GM23338 (cell line): ENCODE measurements around the gene INSRR. TPM values are rescaled to one million over a fixed set of nuclear protein-coding genes. Genes with fewer than 3 reads are reported as not detected.

Experiments
- ATAC-seq: fragments of 200-7000 bp; cut with Tn5 transposase; 3 replicates; pipeline ENCODE4 v1.9.1; 2020
- DNase-seq: peaks from one replicate; pipeline ENCODE4 v3.0.0-alpha.2; 2015; ENCODE audit warnings: low spot score
- H2AFZ ChIP-seq: fragments of 200-600 bp; sonication (generic); 2 replicates; pipeline ENCODE4 v1.8.0; 2016; ENCODE audit warnings: antibody characterized with exemption, mild to moderate bottlenecking, moderate library complexity
- H3F3A ChIP-seq: fragments of 200-600 bp; sonication (generic); replicated peaks from 2 replicates; pipeline ENCODE4 v1.8.0; 2017; ENCODE audit warnings: antibody characterized with exemption, mixed run types, low read depth
- H3K27ac ChIP-seq: fragments of 200-600 bp; sonication (generic); 2 replicates; pipeline ENCODE4 v1.6.1; 2016; ENCODE audit warnings: low read depth
- H3K27me3 ChIP-seq: fragments of 200-600 bp; sonication (generic); 2 replicates; pipeline ENCODE4 v1.8.0; 2016; ENCODE audit warnings: mild to moderate bottlenecking, mixed run types, moderate library complexity; ENCODE audit not compliant: insufficient read depth
- H3K36me3 ChIP-seq: fragments of 200-600 bp; sonication (generic); 2 replicates; pipeline ENCODE4 v1.8.0; 2016; ENCODE audit warnings: mild to moderate bottlenecking; ENCODE audit not compliant: insufficient read depth
- H3K4me1 ChIP-seq: fragments of 200-600 bp; sonication (generic); 2 replicates; pipeline ENCODE4 v1.8.0; 2016; ENCODE audit warnings: mild to moderate bottlenecking, moderate library complexity; ENCODE audit not compliant: insufficient read depth
- H3K4me2 ChIP-seq: fragments of 200-600 bp; sonication (generic); 2 replicates; pipeline ENCODE4 v1.7.1; 2017; ENCODE audit warnings: mixed run types
- H3K4me3 ChIP-seq: fragments of 200-600 bp; sonication (generic); 2 replicates; pipeline ENCODE4 v1.6.1; 2016; ENCODE audit warnings: mixed run types
- H3K79me2 ChIP-seq: fragments of 200-600 bp; sonication (generic); replicated peaks from 2 replicates; pipeline ENCODE4 v1.8.0; 2017; ENCODE audit warnings: mild to moderate bottlenecking; ENCODE audit not compliant: insufficient read depth
- H3K9me2 ChIP-seq: fragments of 200-600 bp; sonication (generic); 2 replicates; pipeline ENCODE4 v1.8.0; 2017; ENCODE audit not compliant: insufficient read depth
- H4K20me1 ChIP-seq: fragments of 200-600 bp; sonication (generic); replicated peaks from 2 replicates; pipeline ENCODE4 v1.8.0; 2017; ENCODE audit warnings: mild to moderate bottlenecking; ENCODE audit not compliant: insufficient read depth
- H3K27ac Mint-ChIP-seq: 2 replicates; pipeline ENCODE4 v1.8.0; 2020; ENCODE audit warnings: inconsistent platforms, mild to moderate bottlenecking, moderate library complexity, mixed read lengths
- H3K27me3 Mint-ChIP-seq: 3 replicates; pipeline ENCODE4 v1.8.0; 2022; ENCODE audit warnings: low read depth, mild to moderate bottlenecking, moderate library complexity, mixed read lengths, inconsistent platforms; ENCODE audit not compliant: insufficient read depth, poor library complexity
- H3K36me3 Mint-ChIP-seq: 3 replicates; pipeline ENCODE4 v1.8.0; 2021; ENCODE audit warnings: low read depth, mild to moderate bottlenecking, inconsistent platforms, moderate library complexity, mixed read lengths
- H3K4me1 Mint-ChIP-seq: 3 replicates; pipeline ENCODE4 v1.8.0; 2020; ENCODE audit warnings: mild to moderate bottlenecking, inconsistent platforms, mixed read lengths
- H3K4me3 Mint-ChIP-seq: 3 replicates; pipeline ENCODE4 v1.8.0; 2021; ENCODE audit warnings: moderate library complexity, mild to moderate bottlenecking, inconsistent platforms, mixed read lengths
- H3K9me3 Mint-ChIP-seq: 3 replicates; pipeline ENCODE4 v1.8.0; 2020; ENCODE audit warnings: moderate library complexity, mild to moderate bottlenecking, inconsistent platforms, mixed read lengths
- EZH2 ChIP-seq: fragments of 200-600 bp; sonication (generic); IDR thresholded peaks from one replicate; pipeline ENCODE4 v1.8.0; 2017; ENCODE audit warnings: antibody characterized with exemption, mild to moderate bottlenecking, low read depth; ENCODE audit not compliant: unreplicated experiment
- EZH2phosphoT487 ChIP-seq: fragments of 200-600 bp; sonication (generic); IDR thresholded peaks from one replicate; pipeline ENCODE4 v1.8.1; 2018; ENCODE audit warnings: antibody characterized with exemption; ENCODE audit not compliant: unreplicated experiment
- JUNB ChIP-seq: IDR thresholded peaks from one replicate; pipeline ENCODE4 v1.6.1; 2016; ENCODE audit warnings: antibody characterized with exemption; ENCODE audit not compliant: unreplicated experiment
- NANOG ChIP-seq: IDR thresholded peaks from 2 replicates; pipeline ENCODE4 v1.6.1; 2016; ENCODE audit warnings: antibody characterized with exemption, borderline replicate concordance
- POLR2AphosphoS5 ChIP-seq: IDR thresholded peaks from 2 replicates; pipeline ENCODE4 v1.6.1; 2016; ENCODE audit warnings: antibody characterized with exemption, low read depth
- ZNF114 ChIP-seq: fragments of 250-450 bp; sonication (Bioruptor Pico); IDR thresholded peaks from 2 replicates; pipeline ENCODE4 v1.5.0; 2020; ENCODE audit warnings: mild to moderate bottlenecking, moderate library complexity
- polyA plus RNA-seq: library from polyadenylated mRNA; unstranded; fragments of >200 nt; fragmentation: Nextera tagmentation; extraction: Ambion mirVana; gene quantifications from 2 replicates; pipeline ENCODE4 v1.2.1, GENCODE V29; 2016
- total RNA-seq: library from RNA; depleted of rRNA; stranded (reverse); fragments of >200 nt; shearing (Covaris generic); gene quantifications from 2 replicates; pipeline ENCODE4 v1.2.3, GENCODE V29; 2014
- TF ChIP-seq, protein P1 (sequence below), 2 experiments: fragments of 200-600 bp in 1 of 2; sonication (generic) in 1 of 2; conservative IDR thresholded peaks; 2 replicates each; pipeline versions ENCODE4 v1.5.1 to v1.6.1; 2016 to 2017; ENCODE audit warnings: antibody characterized with exemption in 2 of 2, low read depth in 2 of 2, mild to moderate bottlenecking in 2 of 2, moderate library complexity in 1 of 2
- TF ChIP-seq, protein P2 (sequence below): fragments of 250-450 bp; sonication (Bioruptor Pico); IDR thresholded peaks from 2 replicates; pipeline ENCODE4 v1.5.0; 2020; ENCODE audit warnings: mild to moderate bottlenecking, moderate library complexity

INSRR gene
- total and polyA plus RNA-seq, 2 experiments from 2014 or later: not detected

DNA sequence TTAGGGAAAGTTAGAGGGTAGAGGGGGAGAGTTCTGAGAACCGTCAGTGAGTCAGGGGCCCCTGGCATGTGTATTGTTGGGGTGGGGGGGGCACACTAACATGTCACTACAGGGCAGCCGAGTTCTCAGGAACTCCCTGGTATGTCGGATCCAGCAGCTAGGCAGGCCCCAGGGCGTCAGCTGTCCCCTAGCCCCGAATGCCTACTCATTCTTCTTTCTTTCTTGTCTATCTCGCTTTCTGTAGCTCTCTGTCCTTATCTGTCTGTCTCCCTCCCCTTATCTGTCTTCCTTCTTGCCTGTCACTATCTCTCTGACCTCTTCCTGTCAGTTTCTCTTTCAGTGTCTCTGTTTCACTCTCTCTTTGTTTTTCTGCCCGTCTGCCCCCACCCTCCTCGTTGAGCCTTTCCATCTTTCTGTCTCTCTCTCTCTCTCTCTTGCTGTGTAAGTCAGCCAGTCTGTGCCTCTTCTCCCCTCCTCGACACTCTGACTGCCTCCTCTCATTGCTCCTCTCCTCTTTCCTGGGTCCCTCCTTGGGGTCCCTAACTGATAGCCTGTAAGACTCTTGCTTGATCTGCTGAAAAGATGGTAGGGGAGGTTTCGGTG lies 4.2 kb upstream of the INSRR start (continued):
- TF ChIP-seq, protein P1, sequence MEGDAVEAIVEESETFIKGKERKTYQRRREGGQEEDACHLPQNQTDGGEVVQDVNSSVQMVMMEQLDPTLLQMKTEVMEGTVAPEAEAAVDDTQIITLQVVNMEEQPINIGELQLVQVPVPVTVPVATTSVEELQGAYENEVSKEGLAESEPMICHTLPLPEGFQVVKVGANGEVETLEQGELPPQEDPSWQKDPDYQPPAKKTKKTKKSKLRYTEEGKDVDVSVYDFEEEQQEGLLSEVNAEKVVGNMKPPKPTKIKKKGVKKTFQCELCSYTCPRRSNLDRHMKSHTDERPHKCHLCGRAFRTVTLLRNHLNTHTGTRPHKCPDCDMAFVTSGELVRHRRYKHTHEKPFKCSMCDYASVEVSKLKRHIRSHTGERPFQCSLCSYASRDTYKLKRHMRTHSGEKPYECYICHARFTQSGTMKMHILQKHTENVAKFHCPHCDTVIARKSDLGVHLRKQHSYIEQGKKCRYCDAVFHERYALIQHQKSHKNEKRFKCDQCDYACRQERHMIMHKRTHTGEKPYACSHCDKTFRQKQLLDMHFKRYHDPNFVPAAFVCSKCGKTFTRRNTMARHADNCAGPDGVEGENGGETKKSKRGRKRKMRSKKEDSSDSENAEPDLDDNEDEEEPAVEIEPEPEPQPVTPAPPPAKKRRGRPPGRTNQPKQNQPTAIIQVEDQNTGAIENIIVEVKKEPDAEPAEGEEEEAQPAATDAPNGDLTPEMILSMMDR (conservative IDR thresholded peaks at IDR 0.05; ENCODE audit: low read depth in 2 of 2): no peak
- TF ChIP-seq ZNF114 (CRISPR knock-in tag): no peak
- TF ChIP-seq EZH2: no peak
- no peak for TF ChIP-seq POLR2AphosphoS5

GRCh38 chr1:156862584-156862983 lies 3.7 kb upstream of the INSRR start:
- H3K27ac Mint-ChIP-seq: no peak overlapping the region
- H3K27me3 Mint-ChIP-seq: peaks cover 69% of the 10 kb centered on the region
- peaks cover 3% of the 10 kb centered on the region; the same call in 1 of the 3 replicates for H3K9me3 Mint-ChIP-seq

GRCh38 chr1:156860628-156861423 lies 1.9 kb upstream of the INSRR start, which contains the start of gene NTRK1:
Gene NTRK1 (plus strand): TSS chr1:156860865. CDS start chr1:156860935, 70 bp downstream.
- DNase-seq: peak; percentile 77

More at GRCh38 chr1:156862584-156862983, 3.7 kb upstream of the INSRR start:
- Histone ChIP-seq H2AFZ (no peak overlapping the region), H4K20me1 (peaks cover 5% of the 10 kb centered on the region; the same call in 1 of the 2 replicates), H3K36me3 (no peaks in the 10 kb centered on the region), H3K79me2 (no peaks in the 10 kb centered on the region), H3K4me3 (no peak overlapping the region), H3K4me1 (peaks cover 21% of the 10 kb centered on the region; the same call in 1 of the 2 replicates), H3K4me2 (no peak overlapping the region), H3F3A (0 out of 2 replicates have a peak, but pooled peaks cover 3% of the 10 kb centered on the region), H3K27me3 (peaks cover 84% of the 10 kb centered on the region), H3K9me2 (no peaks in the 10 kb centered on the region), H3K27ac (no peak overlapping the region)
- Mint-ChIP-seq H3K4me3 (no peak overlapping the region), H3K36me3 (no peaks in the 10 kb centered on the region), H3K4me1 (peaks cover 35% of the 10 kb centered on the region)
- TF ChIP-seq EZH2phosphoT487 (no peak), NANOG (no peak), JUNB (no peak)
- DNase-seq: no peak
- no peak for ATAC-seq

More at GRCh38 chr1:156860628-156861423, 1.9 kb upstream of the INSRR start, which contains the start of gene NTRK1:
- H3K4me1 Mint-ChIP-seq: peaks cover 32% of the 10 kb centered on the region
- Histone ChIP-seq H3K27me3 (peaks cover 100% of the 10 kb centered on the region), H3K4me2 (peak within 1 kb of the TSS; percentile 93), H3K27ac (no peak within 1 kb of the TSS), H2AFZ (peak within 1 kb of the TSS; percentile 90), H4K20me1 (peaks cover 5% of the 10 kb centered on the region; the same call in 1 of the 2 replicates), H3K9me2 (no peaks in the 10 kb centered on the region), H3K4me3 (peak within 1 kb of the TSS; percentile 82), H3K36me3 (no peaks in the 10 kb centered on the region), H3F3A (0 out of 2 replicates have a peak, but pooled peaks cover 3% of the 10 kb centered on the region), H3K79me2 (no peaks in the 10 kb centered on the region), H3K4me1 (peaks cover 12% of the 10 kb centered on the region; the same call in 1 of the 2 replicates)
- H3K9me3 Mint-ChIP-seq: peaks cover 3% of the 10 kb centered on the region; the same call in 1 of the 3 replicates
- ATAC-seq: peak; percentile 62
- H3K4me3 Mint-ChIP-seq: peak within 1 kb of the TSS; percentile 83
- peaks cover 79% of the 10 kb centered on the region for H3K27me3 Mint-ChIP-seq
- no peak within 1 kb of the TSS for H3K27ac Mint-ChIP-seq
- TF ChIP-seq ZNF114 (CRISPR knock-in tag) (no peak), EZH2phosphoT487 (peak; percentile 85), JUNB (no peak), EZH2 (peak; percentile 49)
- TF ChIP-seq, protein P2, sequence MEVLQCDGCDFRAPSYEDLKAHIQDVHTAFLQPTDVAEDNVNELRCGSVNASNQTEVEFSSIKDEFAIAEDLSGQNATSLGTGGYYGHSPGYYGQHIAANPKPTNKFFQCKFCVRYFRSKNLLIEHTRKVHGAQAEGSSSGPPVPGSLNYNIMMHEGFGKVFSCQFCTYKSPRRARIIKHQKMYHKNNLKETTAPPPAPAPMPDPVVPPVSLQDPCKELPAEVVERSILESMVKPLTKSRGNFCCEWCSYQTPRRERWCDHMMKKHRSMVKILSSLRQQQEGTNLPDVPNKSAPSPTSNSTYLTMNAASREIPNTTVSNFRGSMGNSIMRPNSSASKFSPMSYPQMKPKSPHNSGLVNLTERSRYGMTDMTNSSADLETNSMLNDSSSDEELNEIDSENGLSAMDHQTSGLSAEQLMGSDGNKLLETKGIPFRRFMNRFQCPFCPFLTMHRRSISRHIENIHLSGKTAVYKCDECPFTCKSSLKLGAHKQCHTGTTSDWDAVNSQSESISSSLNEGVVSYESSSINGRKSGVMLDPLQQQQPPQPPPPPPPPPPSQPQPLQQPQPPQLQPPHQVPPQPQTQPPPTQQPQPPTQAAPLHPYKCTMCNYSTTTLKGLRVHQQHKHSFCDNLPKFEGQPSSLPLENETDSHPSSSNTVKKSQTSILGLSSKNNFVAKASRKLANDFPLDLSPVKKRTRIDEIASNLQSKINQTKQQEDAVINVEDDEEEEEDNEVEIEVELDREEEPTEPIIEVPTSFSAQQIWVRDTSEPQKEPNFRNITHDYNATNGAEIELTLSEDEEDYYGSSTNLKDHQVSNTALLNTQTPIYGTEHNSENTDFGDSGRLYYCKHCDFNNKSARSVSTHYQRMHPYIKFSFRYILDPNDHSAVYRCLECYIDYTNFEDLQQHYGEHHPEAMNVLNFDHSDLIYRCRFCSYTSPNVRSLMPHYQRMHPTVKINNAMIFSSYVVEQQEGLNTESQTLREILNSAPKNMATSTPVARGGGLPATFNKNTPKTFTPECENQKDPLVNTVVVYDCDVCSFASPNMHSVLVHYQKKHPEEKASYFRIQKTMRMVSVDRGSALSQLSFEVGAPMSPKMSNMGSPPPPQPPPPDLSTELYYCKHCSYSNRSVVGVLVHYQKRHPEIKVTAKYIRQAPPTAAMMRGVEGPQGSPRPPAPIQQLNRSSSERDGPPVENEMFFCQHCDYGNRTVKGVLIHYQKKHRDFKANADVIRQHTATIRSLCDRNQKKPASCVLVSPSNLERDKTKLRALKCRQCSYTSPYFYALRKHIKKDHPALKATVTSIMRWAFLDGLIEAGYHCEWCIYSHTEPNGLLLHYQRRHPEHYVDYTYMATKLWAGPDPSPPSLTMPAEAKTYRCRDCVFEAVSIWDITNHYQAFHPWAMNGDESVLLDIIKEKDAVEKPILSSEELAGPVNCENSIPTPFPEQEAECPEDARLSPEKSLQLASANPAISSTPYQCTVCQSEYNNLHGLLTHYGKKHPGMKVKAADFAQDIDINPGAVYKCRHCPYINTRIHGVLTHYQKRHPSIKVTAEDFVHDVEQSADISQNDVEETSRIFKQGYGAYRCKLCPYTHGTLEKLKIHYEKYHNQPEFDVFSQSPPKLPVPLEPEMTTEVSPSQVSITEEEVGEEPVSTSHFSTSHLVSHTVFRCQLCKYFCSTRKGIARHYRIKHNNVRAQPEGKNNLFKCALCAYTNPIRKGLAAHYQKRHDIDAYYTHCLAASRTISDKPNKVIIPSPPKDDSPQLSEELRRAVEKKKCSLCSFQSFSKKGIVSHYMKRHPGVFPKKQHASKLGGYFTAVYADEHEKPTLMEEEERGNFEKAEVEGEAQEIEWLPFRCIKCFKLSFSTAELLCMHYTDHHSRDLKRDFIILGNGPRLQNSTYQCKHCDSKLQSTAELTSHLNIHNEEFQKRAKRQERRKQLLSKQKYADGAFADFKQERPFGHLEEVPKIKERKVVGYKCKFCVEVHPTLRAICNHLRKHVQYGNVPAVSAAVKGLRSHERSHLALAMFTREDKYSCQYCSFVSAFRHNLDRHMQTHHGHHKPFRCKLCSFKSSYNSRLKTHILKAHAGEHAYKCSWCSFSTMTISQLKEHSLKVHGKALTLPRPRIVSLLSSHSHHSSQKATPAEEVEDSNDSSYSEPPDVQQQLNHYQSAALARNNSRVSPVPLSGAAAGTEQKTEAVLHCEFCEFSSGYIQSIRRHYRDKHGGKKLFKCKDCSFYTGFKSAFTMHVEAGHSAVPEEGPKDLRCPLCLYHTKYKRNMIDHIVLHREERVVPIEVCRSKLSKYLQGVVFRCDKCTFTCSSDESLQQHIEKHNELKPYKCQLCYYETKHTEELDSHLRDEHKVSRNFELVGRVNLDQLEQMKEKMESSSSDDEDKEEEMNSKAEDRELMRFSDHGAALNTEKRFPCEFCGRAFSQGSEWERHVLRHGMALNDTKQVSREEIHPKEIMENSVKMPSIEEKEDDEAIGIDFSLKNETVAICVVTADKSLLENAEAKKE (CRISPR knock-in tag): no peak
- H3K36me3 Mint-ChIP-seq: no peaks in the 10 kb centered on the region
